OCI-LY7 (cell line): Measurements from ENCODE around the gene B4GALT6.

Experiments
- CTCF ChIP-seq: fragments of 200-600 bp; sonication (generic); conservative IDR thresholded peaks from 2 replicates; pipeline ENCODE4 v1.5.1; 2014; ENCODE audit warnings: mild to moderate bottlenecking, antibody characterized with exemption, low read length, moderate library complexity, mixed read lengths
- EZH2phosphoT487 ChIP-seq: fragments of 200-600 bp; sonication (generic); IDR thresholded peaks from 2 replicates; pipeline ENCODE4 v1.6.1; 2018; ENCODE audit warnings: low read depth, borderline replicate concordance, mild to moderate bottlenecking, mixed run types, antibody characterized with exemption, low read length, moderate library complexity, mixed read lengths

DNA sequence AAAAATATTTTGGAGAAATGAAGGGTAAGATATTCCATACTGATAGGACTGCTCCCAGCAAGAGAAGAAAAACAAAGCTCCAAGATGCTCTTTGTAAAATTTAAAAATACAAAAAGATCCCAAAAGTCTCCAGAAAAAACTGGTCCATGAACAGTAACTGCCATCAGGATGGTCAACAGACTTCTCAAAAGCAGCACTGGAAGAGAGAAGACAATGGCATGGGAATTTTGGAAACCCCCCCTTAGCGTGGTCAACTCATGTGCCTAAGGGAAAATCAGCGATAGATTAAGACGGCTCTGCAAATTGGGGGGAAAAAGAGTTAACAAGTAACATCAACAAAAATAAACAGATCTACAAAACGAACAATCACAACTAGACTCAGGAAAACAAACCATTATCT, 23.6 kb downstream of the B4GALT6 start:
- TF ChIP-seq CTCF (no peak), EZH2phosphoT487 (no peak)
